HG03196 (cell line): ENCODE data around the gene BRCA1.
"Not testable (repeated sequence)": the region's sequence is repeated elsewhere in the genome, so short reads cannot be mapped to it uniquely, and the experiment has no call there.

Experiments
- ATAC-seq: cut with Tn5 transposase; IDR thresholded peaks from one replicate; pipeline ENCODE4 v1.9.1; 2021; ENCODE audit not compliant: unreplicated experiment

BRCA1 gene

DNA sequence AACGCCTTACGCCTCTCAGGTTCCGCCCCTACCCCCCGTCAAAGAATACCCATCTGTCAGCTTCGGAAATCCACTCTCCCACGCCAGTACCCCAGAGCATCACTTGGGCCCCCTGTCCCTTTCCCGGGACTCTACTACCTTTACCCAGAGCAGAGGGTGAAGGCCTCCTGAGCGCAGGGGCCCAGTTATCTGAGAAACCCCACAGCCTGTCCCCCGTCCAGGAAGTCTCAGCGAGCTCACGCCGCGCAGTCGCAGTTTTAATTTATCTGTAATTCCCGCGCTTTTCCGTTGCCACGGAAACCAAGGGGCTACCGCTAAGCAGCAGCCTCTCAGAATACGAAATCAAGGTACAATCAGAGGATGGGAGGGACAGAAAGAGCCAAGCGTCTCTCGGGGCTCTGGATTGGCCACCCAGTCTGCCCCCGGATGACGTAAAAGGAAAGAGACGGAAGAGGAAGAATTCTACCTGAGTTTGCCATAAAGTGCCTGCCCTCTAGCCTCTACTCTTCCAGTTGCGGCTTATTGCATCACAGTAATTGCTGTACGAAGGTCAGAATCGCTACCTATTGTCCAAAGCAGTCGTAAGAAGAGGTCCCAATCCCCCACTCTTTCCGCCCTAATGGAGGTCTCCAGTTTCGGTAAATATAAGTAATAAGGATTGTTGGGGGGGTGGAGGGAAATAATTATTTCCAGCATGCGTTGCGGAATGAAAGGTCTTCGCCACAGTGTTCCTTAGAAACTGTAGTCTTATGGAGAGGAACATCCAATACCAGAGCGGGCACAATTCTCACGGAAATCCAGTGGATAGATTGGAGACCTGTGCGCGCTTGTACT, at the start of gene BRCA1:
BRCA1 (minus strand) TSS at position 232 of the 834 bp plus-strand sequence. CDS start 1,268 bp downstream, outside the sequence.
- peak; percentile 89 for ATAC-seq

DNA sequence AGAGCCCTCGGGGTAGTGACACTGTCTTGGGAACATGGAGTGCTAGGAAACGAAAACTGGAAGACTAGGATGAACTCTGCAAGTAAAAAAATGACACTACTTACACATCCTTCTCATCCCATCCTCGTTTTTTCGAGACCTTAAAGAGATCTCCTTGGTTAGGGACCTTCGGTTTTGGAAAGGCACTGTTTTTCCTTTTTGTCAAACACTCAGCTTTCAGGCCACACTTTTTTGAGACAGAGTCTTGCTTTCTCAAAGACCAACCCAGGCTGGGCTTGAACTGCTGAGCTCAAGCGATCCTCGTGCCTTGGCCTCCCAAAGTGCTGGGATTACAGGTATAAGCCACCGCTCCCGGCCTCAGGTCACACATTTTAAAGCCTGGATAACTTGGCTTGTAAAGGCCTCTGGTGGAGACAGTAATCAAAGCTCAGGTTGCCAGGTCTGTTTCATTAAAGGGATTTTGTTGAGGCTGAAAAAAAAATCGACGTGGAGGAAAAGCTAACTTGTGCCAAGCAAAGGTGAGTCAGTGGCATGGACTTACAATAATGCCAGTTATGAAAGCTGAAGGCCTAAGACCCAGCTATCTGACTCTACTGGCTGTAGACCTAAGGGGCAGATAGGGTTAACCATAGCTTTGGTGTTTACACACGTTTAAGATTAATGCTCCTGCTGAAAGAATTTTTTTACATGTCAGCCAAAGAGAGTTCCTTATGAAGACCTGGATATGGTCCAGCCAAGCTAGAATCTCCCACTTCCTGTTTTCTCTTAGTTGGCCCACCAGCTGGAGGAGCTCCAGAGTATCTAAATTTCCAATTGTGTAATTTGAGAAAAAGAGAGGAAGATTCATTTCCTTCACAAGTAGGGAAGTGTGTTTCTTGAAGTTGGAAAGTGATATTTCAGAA, 46.7 kb upstream of the BRCA1 start:
- no peak for ATAC-seq

DNA sequence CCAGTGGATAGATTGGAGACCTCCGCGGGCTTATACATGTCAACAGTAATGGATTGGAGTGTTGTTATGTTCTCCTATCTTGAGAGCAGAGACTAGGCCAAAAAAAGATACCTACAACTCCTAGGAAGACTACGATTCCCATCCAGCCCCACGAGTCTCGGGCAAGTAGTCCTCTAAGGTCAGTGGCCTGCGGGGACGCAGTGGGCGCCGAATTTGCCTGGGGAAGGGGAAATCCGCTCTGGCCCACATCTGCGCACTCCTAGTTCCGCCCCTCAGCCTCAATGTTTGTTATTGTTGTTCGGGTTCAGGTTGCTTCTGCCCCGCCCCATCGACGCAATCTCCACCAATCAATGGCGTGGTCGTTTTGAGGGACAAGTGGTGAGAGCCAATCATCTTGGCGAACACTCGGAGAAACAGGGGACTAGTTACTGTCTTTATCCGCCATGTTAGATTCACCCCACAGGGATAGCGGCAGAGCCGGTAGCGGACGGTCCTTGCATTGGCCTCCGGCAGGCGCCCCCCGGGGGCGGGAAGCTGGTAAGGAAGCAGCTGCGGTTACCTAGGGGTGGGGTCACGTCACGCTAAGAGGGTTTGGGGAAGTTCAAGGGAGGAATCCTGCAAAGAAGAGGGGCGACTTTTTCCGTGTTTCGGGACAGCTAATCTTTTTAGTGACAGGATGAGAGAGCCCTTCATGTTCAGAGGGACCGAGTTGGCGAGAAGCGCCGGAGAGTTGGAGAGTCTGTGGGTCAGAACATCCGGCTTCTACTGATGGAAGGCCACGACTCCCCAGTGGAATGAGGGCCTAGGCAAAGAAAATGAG, 45.8 kb upstream of the BRCA1 start, which contains the start of gene NBR1:
NBR1 (plus strand) TSS at position 449 of the 820 bp plus-strand sequence. CDS start 4,586 bp downstream, outside the sequence.
- peak; percentile 82 for ATAC-seq

DNA sequence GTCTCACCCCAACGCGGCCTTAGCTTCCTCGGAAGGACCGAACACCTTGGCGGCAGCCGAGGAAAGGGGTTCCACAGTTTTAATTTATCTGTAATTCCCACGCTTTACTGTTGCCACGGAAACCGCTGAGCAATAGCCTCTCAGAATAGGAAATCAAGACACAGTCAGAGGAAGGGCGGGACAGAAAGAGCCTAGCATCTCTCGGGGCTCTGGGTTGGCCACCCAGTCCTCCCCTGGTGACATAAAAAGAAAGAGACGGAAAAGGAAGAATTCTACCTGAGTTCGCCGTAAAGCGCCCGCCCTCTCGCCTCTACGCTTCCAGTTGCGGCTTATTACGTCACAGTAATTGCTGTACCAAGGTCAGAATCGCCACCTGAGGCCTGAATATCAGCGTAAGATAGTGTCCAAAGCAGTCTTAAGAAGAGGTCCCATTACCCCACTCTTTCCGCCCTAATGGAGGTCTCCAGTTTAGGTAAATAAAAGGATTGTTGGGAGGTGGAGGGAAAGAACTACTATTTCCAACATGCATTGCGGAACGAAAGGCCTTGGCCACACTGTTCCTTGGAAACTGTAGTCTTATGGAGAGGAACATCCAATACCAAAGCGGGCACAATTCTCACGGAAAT, 45.1 kb upstream of the BRCA1 start:
- peak; percentile 55 for ATAC-seq

DNA sequence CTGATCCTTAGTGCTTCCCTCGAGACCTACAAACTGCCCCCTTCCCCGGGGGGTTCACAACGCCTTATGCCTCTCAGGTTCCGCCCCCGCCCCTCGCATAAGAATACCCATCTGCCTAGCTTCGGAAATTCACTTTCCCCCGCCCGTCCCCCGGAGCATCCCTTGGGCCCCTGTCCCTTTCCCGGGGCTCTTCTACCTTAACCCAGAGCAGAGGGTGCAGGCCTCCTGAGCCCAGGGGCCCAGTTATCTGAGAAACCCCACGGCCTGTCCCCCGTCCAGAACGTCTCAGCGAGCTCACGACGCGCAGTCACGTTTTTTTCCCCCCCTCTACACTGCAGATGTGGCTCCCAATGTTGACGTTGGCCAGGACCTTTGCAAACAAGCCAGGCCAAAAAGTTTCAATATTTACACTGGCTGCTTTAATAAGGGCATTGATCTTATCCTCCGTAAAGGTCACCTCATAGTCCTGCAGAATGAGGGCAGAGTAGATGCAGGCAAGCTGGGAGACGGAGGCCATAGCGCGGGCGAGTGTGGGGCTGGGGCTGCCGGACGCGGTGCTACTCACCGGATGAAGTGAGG, 44.5 kb upstream of the BRCA1 start:
- ATAC-seq = peak; percentile 21

DNA sequence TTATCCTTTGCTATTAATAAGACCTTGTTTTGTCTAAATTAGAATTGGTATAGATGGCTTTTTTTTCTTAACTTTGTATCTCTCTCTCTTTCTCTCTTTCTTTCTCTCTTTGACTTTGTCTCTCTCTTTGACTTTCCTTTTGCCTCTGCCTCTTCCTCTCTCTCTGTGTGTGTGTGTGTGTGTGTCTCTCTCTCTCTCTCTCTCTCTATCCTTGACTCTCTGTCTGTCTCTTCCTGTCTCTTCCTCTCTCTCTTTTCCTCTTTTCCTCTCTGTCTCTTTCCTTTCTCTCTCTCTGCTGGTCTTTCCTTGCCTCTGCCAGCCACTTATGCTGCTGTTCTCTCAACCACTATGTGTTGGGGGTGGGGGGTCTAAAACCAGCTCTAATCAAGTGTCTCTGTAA, 40.8 kb upstream of the BRCA1 start:
- ATAC-seq = not testable (repeated sequence)

DNA sequence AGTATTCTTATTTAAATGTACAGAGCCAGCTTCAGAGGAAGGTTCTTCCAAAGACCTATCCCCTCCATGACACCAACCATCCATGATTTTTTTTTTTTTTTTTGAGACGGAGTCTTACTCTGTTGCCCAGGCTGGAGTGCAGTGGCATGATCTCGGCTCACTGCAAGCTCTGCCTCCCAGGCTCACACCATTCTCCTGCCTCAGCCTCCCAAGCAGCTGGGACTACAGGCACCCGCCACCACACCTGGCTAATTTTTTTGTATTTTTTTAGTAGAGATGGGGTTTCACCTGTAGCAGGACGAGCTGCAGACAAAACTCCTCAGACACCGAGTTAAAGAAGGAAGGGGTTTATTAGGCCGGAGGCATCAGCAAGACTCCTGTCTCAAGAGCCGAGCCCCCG, 34.8 kb upstream of the BRCA1 start:
- ATAC-seq = not testable (repeated sequence)

DNA sequence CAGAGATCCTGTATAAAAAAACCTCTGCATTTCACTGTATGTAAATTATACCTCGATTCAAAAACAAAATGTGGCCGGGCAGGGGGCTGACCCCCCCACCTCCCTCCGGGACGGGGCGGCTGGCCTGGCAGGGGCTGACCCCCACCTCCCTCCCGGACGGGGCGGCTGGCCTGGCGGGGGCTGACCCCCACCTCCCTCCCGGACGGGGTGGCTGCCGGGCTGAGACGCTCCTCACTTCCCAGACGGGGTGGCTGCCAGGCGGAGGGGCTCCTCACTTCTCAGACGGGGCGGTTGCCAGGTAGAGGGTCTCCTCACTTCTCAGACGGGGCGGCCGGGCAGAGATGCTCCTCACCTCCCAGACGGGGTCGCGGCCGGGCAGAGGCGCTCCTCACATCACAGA, 34.1 kb upstream of the BRCA1 start:
- ATAC-seq = not testable (repeated sequence)

DNA sequence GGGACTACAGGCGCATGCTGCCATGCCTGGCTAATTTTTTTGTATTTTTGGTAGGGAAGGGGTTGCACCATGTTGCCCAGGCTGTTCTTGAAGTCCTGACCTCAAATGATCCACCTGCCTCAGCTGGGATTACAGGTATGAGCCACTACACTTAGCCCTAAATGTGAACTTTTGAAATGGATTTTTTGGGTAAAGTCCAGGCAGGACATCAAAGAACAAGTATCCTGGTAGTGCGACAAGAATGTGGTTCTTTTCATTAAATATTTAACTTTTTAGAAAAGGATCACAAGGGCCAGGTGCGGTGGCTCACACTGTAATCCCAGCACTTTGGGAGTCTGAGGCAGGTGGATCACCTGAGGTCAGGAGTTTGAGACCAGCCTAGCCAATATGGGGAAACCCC, 30.5 kb upstream of the BRCA1 start:
- no peak for ATAC-seq

DNA sequence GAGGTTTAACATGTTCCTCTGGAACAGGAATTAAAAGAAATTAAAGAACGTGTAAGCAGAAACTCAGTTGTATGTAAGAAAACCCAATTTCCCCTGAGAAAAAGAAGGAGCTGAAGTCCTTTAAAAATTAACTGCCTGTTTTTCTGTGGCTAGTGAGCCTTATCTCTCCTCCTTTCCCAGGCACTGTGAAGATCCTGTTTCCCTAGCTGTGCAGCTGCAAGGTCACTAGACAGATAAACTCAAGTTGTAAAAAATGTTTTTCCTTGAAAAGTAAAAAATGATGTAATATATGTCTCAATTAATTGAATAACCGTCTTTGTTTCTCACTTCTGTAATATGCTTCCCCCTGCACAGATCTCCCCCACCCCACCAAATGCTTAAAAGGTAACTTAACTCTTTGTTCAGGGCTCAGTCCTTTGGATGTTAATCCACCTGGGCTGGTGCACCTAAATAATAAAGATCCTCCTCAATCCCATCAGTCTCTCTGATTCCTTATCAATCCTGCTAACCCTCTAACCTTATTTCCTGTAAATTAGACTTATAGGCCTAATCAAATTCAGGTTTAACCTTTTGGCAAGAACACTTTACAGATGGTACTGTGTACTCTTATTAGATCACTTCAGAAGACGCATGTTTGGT, 28.2 kb upstream of the BRCA1 start:
- not testable (repeated sequence) for ATAC-seq

DNA sequence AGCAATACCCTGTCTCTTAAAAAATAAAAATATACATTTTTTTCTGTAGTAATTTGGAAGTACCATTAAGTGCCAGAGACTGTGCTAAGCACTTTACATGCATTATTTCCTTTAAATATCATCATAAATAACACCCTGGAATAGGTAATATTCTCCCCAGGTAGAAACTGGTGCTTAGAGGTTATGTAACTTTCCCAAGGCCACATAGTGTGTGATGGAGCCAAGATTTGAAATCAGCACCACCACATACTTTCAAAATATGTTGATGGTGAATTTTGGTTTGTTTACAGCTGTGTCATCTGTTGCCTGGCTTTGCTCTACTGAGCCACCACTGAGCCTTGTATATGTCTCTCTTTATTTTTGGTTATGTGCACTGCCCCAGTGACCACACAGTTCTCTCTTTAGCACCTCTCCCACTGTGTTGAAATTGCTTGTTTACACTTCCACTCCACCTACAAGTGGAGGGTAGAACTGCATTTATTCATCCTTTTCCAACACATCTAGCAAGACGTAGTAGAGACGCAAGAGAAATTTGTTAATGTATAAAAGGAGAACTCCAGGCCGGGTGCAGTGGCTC, 26.8 kb upstream of the BRCA1 start:
- ATAC-seq = no peak

DNA sequence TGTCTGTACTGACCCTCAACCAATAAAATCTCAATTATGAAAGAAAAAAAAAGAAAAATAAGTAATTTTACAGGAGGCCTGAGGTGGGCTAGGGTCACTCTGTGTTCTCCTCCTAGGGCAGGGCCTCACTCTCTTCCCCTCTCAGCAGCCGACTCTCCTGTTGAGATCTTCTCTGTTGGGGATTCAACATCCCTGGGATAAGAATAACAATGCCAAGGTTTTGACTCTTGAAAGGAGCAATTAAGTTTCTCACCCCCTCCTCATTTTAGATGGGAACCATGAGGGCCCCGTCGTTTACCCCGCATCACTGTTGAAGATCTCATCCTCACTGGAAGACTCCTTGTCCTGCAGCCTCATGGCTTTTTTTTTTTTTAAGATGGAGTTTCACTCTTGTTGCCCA, 21.5 kb upstream of the BRCA1 start:
- no peak for ATAC-seq

DNA sequence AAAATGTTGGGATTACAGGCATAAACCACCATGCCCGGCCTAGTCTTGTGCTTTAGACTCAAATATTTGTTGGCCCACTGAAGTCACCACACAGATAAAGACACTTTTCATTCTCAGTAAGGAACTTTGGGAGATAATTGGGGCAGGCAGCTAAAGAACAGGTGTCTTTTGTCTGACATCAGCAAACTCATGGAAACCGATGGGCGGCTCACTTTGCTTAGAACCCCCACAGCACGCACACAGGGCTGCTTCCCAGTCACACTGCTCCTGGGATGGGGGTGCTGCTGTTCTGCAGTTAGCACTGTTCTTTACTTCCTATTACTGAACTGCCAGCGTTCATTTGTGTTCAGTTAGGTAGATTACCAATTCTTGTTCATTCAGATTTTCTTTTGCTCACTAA, 18.0 kb upstream of the BRCA1 start:
- no peak for ATAC-seq

DNA sequence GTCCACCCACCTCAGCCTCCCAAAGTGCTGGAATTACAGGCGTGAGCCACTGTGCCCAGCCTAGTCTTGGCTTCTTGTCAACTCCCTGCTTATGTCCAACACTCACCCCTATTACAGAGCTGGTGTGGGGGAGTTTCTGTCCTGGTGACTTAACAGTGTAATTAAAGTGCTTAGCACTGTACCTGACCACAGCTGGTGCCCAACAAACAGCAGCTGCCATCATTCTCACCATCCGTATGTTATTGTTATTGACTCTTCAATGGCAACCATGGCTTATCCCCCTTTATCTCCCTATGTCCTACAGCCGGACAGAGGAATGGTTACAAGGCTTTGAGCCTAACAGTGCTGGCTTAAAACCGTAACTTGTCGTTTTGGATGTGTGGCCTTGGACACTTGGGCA, 17.0 kb upstream of the BRCA1 start:
- ATAC-seq = no peak

DNA sequence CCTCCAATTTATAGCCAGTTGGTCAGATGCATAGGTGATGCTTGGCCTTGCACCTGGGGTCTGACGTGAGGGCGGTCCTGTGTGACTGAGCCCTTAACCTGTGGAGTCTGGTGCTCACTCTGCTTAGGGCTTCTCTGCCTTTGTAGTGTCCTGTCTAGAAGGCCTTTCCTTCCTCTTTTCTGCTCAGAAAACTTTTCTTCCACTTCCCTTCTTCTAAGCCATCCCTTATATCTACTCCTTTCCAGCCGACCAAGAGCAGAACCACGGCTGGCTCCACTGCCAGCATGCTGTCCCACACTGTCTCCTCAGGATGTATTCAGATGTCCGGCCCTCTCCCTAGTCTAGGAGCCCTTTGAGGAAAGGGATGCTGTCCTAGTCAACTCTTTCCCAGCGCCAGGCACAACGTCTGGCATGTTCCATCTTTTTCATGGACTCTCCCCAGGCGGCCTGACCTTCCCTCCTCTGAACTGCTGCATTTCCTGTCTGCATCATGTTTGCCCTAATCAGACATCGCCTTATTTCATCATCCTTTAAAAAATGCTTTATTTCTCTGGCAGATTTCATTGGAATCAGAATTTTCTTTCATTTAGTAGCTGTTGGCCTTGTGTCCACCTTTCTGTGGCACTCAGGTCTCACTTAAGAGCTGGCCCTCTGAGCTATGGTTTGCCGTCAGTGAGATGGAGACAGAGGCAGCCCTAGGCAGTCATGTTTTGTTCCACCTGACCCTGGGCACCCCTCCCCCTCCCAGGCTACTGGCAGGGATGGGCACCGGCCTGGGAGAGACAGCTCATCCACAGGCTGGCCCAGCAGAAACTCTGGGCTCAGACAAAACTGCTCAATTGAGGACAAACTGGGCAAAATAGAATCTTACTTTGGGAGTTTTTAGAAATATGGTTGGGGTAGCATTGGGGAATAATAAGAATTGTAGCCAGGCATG, 15.5 kb upstream of the BRCA1 start:
- ATAC-seq = no peak

DNA sequence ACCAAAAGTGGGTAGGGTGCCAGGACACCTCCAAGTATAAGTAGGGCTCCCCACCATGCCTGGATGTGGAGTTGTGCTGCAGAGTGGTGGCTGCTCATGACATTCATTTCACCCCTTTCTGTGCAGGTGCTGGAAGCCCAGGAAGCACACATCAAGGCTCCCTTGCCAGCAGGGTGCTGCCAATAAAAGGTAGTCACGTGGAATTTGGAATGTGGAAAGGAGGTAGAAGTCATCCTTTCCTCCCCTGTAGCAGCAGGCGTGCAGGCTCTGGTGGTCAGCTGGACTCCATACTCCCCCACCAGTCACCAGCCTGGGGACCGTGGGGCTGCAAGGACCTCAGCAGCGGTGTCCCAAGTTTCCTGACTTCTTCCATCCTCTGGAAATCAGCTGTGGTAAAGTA, 13.4 kb upstream of the BRCA1 start:
- not testable (repeated sequence) for ATAC-seq

DNA sequence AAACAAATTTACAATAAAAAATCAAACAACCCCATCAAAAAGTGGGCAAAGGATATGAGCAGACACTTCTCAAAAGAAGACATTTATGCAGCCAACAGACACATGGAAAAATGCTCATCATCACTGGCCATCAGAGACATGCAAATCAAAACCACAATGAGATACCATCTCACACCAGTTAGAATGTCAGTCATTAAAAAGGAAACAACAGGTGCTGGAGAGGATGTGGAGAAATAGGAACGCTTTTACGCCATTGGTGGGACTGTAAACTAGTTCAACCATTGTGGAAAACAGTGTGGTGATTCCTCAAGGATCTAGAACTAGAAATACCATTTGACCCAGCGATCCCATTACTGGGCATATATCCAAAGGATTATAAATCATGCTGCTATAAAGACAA, 11.4 kb upstream of the BRCA1 start:
- ATAC-seq = not testable (repeated sequence)

DNA sequence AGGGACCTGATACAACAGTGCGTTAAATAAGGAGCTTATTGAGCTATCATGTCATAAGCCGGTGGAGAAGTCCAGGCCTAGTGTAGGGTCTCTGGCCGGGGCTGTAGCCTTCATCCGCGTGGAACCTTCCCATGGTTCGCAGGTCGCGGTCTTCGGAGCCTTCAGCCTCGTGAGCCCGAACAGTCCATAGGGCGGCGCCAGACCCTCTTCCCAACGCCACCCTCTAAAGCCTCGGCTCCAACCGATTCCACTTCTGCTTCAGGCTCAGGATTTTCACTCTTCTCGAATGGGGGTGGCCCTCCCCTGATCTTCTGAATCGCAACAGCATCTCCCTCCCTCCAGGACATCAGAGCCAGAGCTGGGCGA, 10.3 kb upstream of the BRCA1 start:
- ATAC-seq = no peak
